A549 (cell line): ENCODE results near the gene RPRD2. TPM values are rescaled to one million over a fixed set of nuclear protein-coding genes. Genes with fewer than 3 reads are reported as not detected.

ENCODE experiments used
- ATAC-seq, 2 experiments: fragments of 200-7000 bp in 1 of 2; fragments of >200 bp in 1 of 2; cut with Nextera tagmentation in 1 of 2; cut with Tn5 transposase in 1 of 2; 3 replicates each; pipeline versions ENCODE4 v1.8.0 to v1.9.1; 2018 to 2020; ENCODE audit warnings: mild to moderate bottlenecking in 1 of 2, moderate library complexity in 1 of 2
- CTCF ChIA-PET: fragments of 300-600 bp; sonication (Branson Sonifier 250); formaldehyde crosslinking; extraction: SDS; loops from one replicate; lab custom pipeline; 2021; ENCODE audit warnings: antibody characterized with exemption, inconsistent platforms; lab: Yijun Ruan, JAX
- POLR2A ChIA-PET: fragments of 350-600 bp; formaldehyde crosslinking; extraction: SDS; loops from one replicate; lab custom pipeline; 2021; ENCODE audit warnings: antibody characterized with exemption, inconsistent platforms; lab: Yijun Ruan, JAX
- DNase-seq, 2 experiments: peaks; one replicate each; pipeline versions ENCODE4 v3.0.0 to v3.0.0-alpha.2; 2011 to 2016; ENCODE audit warnings: low read depth in 1 of 2, low spot score in 1 of 2
- FAIRE-seq: peaks from 2 replicates; lab custom pipeline; 2011; peaks lifted over from hg19 to GRCh38; lab: Jason Lieb, UNC
- H3K27ac ChIP-seq, 2 experiments: fragments of >200 bp; sonication (Bioruptor Twin); formaldehyde crosslinking; 3 replicates each; pipeline ENCODE4 v1.5.1; 2016 to 2017
- H3K4me1 ChIP-seq: fragments of >200 bp; sonication (Bioruptor Twin); formaldehyde crosslinking; 3 replicates; pipeline ENCODE4 v1.6.1; 2016
- H3K4me2 ChIP-seq: fragments of >200 bp; sonication (Bioruptor Twin); formaldehyde crosslinking; 3 replicates; pipeline ENCODE4 v1.6.1; 2016
- H3K4me3 ChIP-seq: fragments of >200 bp; sonication (Bioruptor Twin); formaldehyde crosslinking; 3 replicates; pipeline ENCODE4 v1.5.1; 2016
- H3K9me3 ChIP-seq: fragments of >200 bp; sonication (Bioruptor Twin); formaldehyde crosslinking; 3 replicates; pipeline ENCODE4 v1.6.1; 2016
- E2F6 ChIP-seq: IDR thresholded peaks from 2 replicates; pipeline ENCODE4 v1.6.1; 2012; ENCODE audit warnings: low read depth, borderline replicate concordance
- EHF ChIP-seq: fragments of 250-450 bp; sonication (Bioruptor Pico); IDR thresholded peaks from 2 replicates; pipeline ENCODE4 v1.5.0; 2020; ENCODE audit warnings: mild to moderate bottlenecking
- EHMT2 ChIP-seq: fragments of 200-600 bp; sonication (generic); IDR thresholded peaks from 2 replicates; pipeline ENCODE4 v1.6.1; 2016; ENCODE audit warnings: antibody characterized with exemption, low read depth, mild to moderate bottlenecking, moderate library complexity
- ELK1 ChIP-seq: fragments of 150-350 bp; IDR thresholded peaks from 2 replicates; pipeline ENCODE4 v1.6.1; 2014; ENCODE audit warnings: low read depth, mild to moderate bottlenecking, low read length
- EP300 ChIP-seq, 2 experiments: fragments of >200 bp; sonication (Bioruptor Twin); formaldehyde crosslinking; IDR thresholded peaks; 2 replicates in 1 of 2; 3 replicates in 1 of 2; pipeline ENCODE4 v1.6.1; 2016 to 2017
- ESRRA ChIP-seq: fragments of 150-350 bp; IDR thresholded peaks from 2 replicates; pipeline ENCODE4 v1.6.1; 2014; ENCODE audit warnings: mild to moderate bottlenecking, low read length, borderline replicate concordance
- HMGXB4 ChIP-seq: fragments of 250-450 bp; sonication (Bioruptor Pico); IDR thresholded peaks from 2 replicates; pipeline ENCODE4 v1.5.0; 2021; ENCODE audit warnings: mild to moderate bottlenecking, moderate library complexity, borderline replicate concordance
- HOXA7 ChIP-seq: fragments of 250-450 bp; sonication (Bioruptor Pico); IDR thresholded peaks from 2 replicates; pipeline ENCODE4 v1.5.0; 2020; ENCODE audit warnings: mild to moderate bottlenecking, moderate library complexity
- JUNB ChIP-seq: fragments of >200 bp; sonication (Bioruptor Twin); formaldehyde crosslinking; IDR thresholded peaks from 2 replicates; pipeline ENCODE4 v1.6.1; 2016
- MAZ ChIP-seq: fragments of 150-350 bp; IDR thresholded peaks from 2 replicates; pipeline ENCODE4 v1.6.1; 2014; ENCODE audit warnings: antibody characterized with exemption, low read depth, low read length, borderline replicate concordance
- POLR2A ChIP-seq: IDR thresholded peaks from 2 replicates; pipeline ENCODE4 v1.6.1; 2012; ENCODE audit warnings: mild to moderate bottlenecking, low read length
- RAD21 ChIP-seq, 2 experiments: fragments of >200 bp in 1 of 2; sonication (Bioruptor Twin) in 1 of 2; formaldehyde crosslinking in 1 of 2; IDR thresholded peaks in 1 of 2; conservative IDR thresholded peaks in 1 of 2; 2 replicates in 1 of 2; 3 replicates in 1 of 2; pipeline ENCODE4 v1.6.1; 2012 to 2018; ENCODE audit warnings: inconsistent platforms in 1 of 2
- RARB ChIP-seq: fragments of 250-450 bp; sonication (Bioruptor Pico); IDR thresholded peaks from 2 replicates; pipeline ENCODE4 v1.8.0; 2021; ENCODE audit warnings: mild to moderate bottlenecking, moderate library complexity
- RCOR1 ChIP-seq: fragments of 150-350 bp; IDR thresholded peaks from 2 replicates; pipeline ENCODE4 v1.6.1; 2014; ENCODE audit warnings: antibody characterized with exemption, low read length, low read depth
- REST ChIP-seq: fragments of 200-600 bp; sonication (generic); IDR thresholded peaks from 2 replicates; pipeline ENCODE4 v1.6.1; 2016; ENCODE audit warnings: antibody characterized with exemption, mild to moderate bottlenecking, moderate library complexity
- RNF2 ChIP-seq: fragments of 200-600 bp; sonication (generic); IDR thresholded peaks from 2 replicates; pipeline ENCODE4 v1.6.1; 2016; ENCODE audit warnings: low read depth, mild to moderate bottlenecking, antibody characterized with exemption, moderate library complexity, borderline replicate concordance
- SREBF2 ChIP-seq: fragments of 450-650 bp; IDR thresholded peaks from 2 replicates; pipeline ENCODE4 v1.6.1; 2014; ENCODE audit warnings: mild to moderate bottlenecking, moderate library complexity
- TFCP2L1 ChIP-seq: fragments of 250-450 bp; sonication (Bioruptor Pico); IDR thresholded peaks from 2 replicates; pipeline ENCODE4 v1.5.0; 2021; ENCODE audit warnings: mild to moderate bottlenecking
- ZNF302 ChIP-seq: fragments of 250-450 bp; sonication (Bioruptor Pico); IDR thresholded peaks from 2 replicates; pipeline ENCODE4 v1.9.0; 2021; ENCODE audit warnings: inconsistent platforms, mild to moderate bottlenecking, moderate library complexity
- ZSCAN20 ChIP-seq: fragments of 250-450 bp; sonication (Bioruptor Pico); IDR thresholded peaks from 2 replicates; pipeline ENCODE4 v1.8.0; 2022; ENCODE audit warnings: mild to moderate bottlenecking, moderate library complexity
- WGBS: methylation state at CpG from one replicate; pipeline ENCODE4 v1.1.6; 2017; ENCODE audit errors: missing lambda C conversion rate; 5-methylcytosine and 5-hydroxymethylcytosine counted together
- polyA plus RNA-seq, 4 experiments: library from polyadenylated mRNA; depleted of rRNA in 3 of 4; stranded (reverse); fragments of >200 nt; fragmentation: RNase III in 1 of 4; extraction: RNeasy Plus Mini Kit Qiagen cat#74134 plus additional on column Dnase treatment in 1 of 4; gene quantifications; 2 replicates in 3 of 4; 3 replicates in 1 of 4; pipeline ENCODE4 v1.2.3, GENCODE V29; 2011 to 2017

Gene RPRD2
- polyA plus RNA-seq, 2 of the 4 experiments (the other 2 are of a cell fraction) = 10.3 to 20.8 TPM

- Histone ChIP-seq H3K4me2 (no peak overlapping the region), H3K4me1 (peaks cover 13% of the 10 kb centered on the region; the same call in 2 of the 3 replicates)
- 80% methylated on average over 1 of the region's 1 CpG for WGBS
- peak; percentile 30 to 56; a peak in 4 of 6 replicates for ATAC-seq
- no peak for DNase-seq
- TF ChIP-seq POLR2A = no peak
- TF ChIP-seq, all 56 proteins: peak for 0
- no peak for FAIRE-seq
- Histone ChIP-seq H3K9me3 (no peaks in the 10 kb centered on the region), H3K4me3 (no peak overlapping the region), H3K27ac (no peak overlapping the region)
- CTCF ChIA-PET = interaction anchor here (0.6 kb wide), 1 partner anchor 55 kb away, joined by 3 read pairs; no protein-coding TSS in a partner anchor
- POLR2A ChIA-PET = no interaction called here
Observed at GRCh38 chr1:150477320-150477719, 113.4 kb downstream of the RPRD2 start.

GRCh38 chr1:150477733-150478132 lies 113.8 kb downstream of the RPRD2 start:
- CTCF ChIA-PET = interaction anchor here (0.6 kb wide), 1 partner anchor 55 kb away, joined by 3 read pairs; no protein-coding TSS in a partner anchor

GRCh38 chr1:150479370-150479769 lies 115.4 kb downstream of the RPRD2 start:
- WGBS = 51% methylated on average over 4 of the region's 4 CpGs
- Histone ChIP-seq H3K4me2 (no peak overlapping the region), H3K4me1 (peaks cover 13% of the 10 kb centered on the region; the same call in 2 of the 3 replicates), H3K27ac (no peak overlapping the region), H3K9me3 (no peaks in the 10 kb centered on the region), H3K4me3 (no peak overlapping the region)
- CTCF ChIA-PET = no interaction called here
- FAIRE-seq (no peak), ATAC-seq (no peak), DNase-seq (no peak)
- TF ChIP-seq REST (no peak), ZSCAN20 (CRISPR knock-in tag) (no peak), SREBF2 (no peak), RNF2 (no peak)
- POLR2A ChIA-PET = interaction anchor here (1.1 kb wide), 1 partner anchor 118 kb away, joined by 6 read pairs; no protein-coding TSS in a partner anchor

More at GRCh38 chr1:150477733-150478132, 113.8 kb downstream of the RPRD2 start:
- POLR2A ChIA-PET = no interaction called here
- H3K27ac ChIP-seq = no peak overlapping the region
- ATAC-seq = peak; percentile 65
- peak in 1 of 2 experiments; percentile 47 for DNase-seq
- 0 out of 3 replicates have a peak overlapping the region, but pooled peaks have one; percentile 4 for H3K4me2 ChIP-seq
- peaks cover 13% of the 10 kb centered on the region; the same call in 2 of the 3 replicates for H3K4me1 ChIP-seq
- no peak overlapping the region for H3K4me3 ChIP-seq
- 27% methylated on average over 4 of the region's 4 CpGs for WGBS
- no peaks in the 10 kb centered on the region for H3K9me3 ChIP-seq
- TF ChIP-seq EHMT2 (no peak), RCOR1 (no peak), RAD21 (conservative IDR thresholded peaks at IDR 0.05 in 1 of 2, IDR thresholded peaks at IDR 0.05 in 1 of 2) (0 out of 5 replicates have a peak, but pooled peaks of 1 of the 2 experiments have one; percentile 6), ZNF302 (no peak), EP300 (IDR thresholded peaks at IDR 0.05) (no peak), JUNB (no peak), RNF2 (no peak), HOXA7 (CRISPR knock-in tag) (no peak), ELK1 (no peak)
- FAIRE-seq = no peak

- no peak for FAIRE-seq
- no peak for DNase-seq
- H3K9me3 ChIP-seq = no peaks in the 10 kb centered on the region
- no peak overlapping the region for H3K4me2 ChIP-seq
- CTCF ChIA-PET = interaction anchor here (0.6 kb wide), 1 partner anchor 11 kb away, joined by 3 read pairs; no protein-coding TSS in a partner anchor
- ATAC-seq = no peak
- H3K27ac ChIP-seq = no peak overlapping the region
- H3K4me3 ChIP-seq = no peak overlapping the region
- 62% methylated on average over 2 of the region's 2 CpGs for WGBS
- POLR2A ChIA-PET = interaction anchor here (1.1 kb wide), 1 partner anchor 119 kb away, joined by 6 read pairs; no protein-coding TSS in a partner anchor
- H3K4me1 ChIP-seq = peaks cover 13% of the 10 kb centered on the region; the same call in 2 of the 3 replicates
- TF ChIP-seq HMGXB4 (CRISPR knock-in tag) = no peak
- TF ChIP-seq RCOR1 = no peak
- no peak for TF ChIP-seq RARB (CRISPR knock-in tag)
- no peak for TF ChIP-seq E2F6
- no peak for TF ChIP-seq ELK1
- no peak for TF ChIP-seq TFCP2L1 (CRISPR knock-in tag)
- no peak for TF ChIP-seq MAZ
- no peak for TF ChIP-seq ESRRA
- TF ChIP-seq EHF = no peak
Observed at GRCh38 chr1:150479927-150480352, 116.0 kb downstream of the RPRD2 start.
